Fibroblast of lung (primary cell): ENCODE measurements around the gene KMT2E.

ENCODE experiments used
- EZH2 ChIP-seq: IDR thresholded peaks from 2 replicates; pipeline ENCODE4 v1.5.1; 2012; ENCODE audit warnings: low read length, control low read depth, mild to moderate bottlenecking; ENCODE audit errors: missing control alignments
- TF ChIP-seq, protein P1 (sequence below), 2 donors: IDR thresholded peaks in 1 of 2; conservative IDR thresholded peaks in 1 of 2; 1 replicate in 1 of 2; 2 replicates in 1 of 2; pipeline ENCODE4 v1.5.1; 2011 to 2012; ENCODE audit warnings: low read length in 2 of 2, control low read depth in 1 of 2, inconsistent platforms in 1 of 2, low read depth in 1 of 2, mild to moderate bottlenecking in 1 of 2

DNA sequence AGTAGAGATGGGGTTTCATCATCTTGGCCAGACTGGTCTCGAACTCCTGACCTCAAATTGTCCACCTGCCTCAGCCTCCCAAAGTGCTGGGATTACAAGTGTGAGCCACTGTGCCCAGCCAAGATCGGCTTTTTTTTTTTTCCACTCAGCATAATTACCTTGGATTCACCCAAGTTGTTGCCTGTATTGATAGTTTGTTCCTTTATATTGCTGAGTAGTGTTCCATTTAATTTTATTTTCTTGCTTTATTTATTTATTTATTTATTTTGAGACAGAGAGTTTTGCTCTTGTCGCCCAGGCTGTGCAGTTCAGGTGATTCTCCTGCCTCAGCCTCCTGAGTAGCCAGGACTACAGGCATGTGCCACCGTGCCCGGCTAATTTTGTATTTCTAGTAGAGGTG is 21.3 kb downstream of the KMT2E start:
- TF ChIP-seq, protein P1, sequence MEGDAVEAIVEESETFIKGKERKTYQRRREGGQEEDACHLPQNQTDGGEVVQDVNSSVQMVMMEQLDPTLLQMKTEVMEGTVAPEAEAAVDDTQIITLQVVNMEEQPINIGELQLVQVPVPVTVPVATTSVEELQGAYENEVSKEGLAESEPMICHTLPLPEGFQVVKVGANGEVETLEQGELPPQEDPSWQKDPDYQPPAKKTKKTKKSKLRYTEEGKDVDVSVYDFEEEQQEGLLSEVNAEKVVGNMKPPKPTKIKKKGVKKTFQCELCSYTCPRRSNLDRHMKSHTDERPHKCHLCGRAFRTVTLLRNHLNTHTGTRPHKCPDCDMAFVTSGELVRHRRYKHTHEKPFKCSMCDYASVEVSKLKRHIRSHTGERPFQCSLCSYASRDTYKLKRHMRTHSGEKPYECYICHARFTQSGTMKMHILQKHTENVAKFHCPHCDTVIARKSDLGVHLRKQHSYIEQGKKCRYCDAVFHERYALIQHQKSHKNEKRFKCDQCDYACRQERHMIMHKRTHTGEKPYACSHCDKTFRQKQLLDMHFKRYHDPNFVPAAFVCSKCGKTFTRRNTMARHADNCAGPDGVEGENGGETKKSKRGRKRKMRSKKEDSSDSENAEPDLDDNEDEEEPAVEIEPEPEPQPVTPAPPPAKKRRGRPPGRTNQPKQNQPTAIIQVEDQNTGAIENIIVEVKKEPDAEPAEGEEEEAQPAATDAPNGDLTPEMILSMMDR (conservative IDR thresholded peaks at IDR 0.05 in 1 of 2, IDR thresholded peaks at IDR 0.05 in 1 of 2; ENCODE audit: low read depth in 1 of 2, low read length in 2 of 2): no peak
- no peak for TF ChIP-seq EZH2
